Right hindlimb (tissue), 1 donor: ENCODE data around the gene TMEM247.
"Not testable (repeated sequence)": the region's sequence is repeated elsewhere in the genome, so short reads cannot be mapped to it uniquely, and the experiment has no call there.

Experiments used
- DNase-seq: peaks from one replicate; pipeline ENCODE4 v3.0.0-alpha.2; 2018

TMEM247 gene

GRCh38 chr2:46517485-46517884 lies 38.1 kb downstream of the TMEM247 start:
- no peak for DNase-seq

- peak; percentile 62 for DNase-seq
Observed at GRCh38 chr2:46518861-46519260, 39.5 kb downstream of the TMEM247 start.

GRCh38 chr2:46519265-46519664 lies 39.9 kb downstream of the TMEM247 start:
- DNase-seq = no peak

- peak; percentile 63 for DNase-seq
Observed at GRCh38 chr2:46520130-46520711, 40.9 kb downstream of the TMEM247 start.

- DNase-seq = peak; percentile 82
Observed at GRCh38 chr2:46521215-46521683, 41.9 kb downstream of the TMEM247 start.

- not testable (repeated sequence) for DNase-seq
Observed at GRCh38 chr2:46522385-46522784, 43.0 kb downstream of the TMEM247 start.

GRCh38 chr2:46525522-46526155 lies 46.3 kb downstream of the TMEM247 start:
- no peak for DNase-seq

- no peak for DNase-seq
Observed at GRCh38 chr2:46528880-46529279, 49.5 kb downstream of the TMEM247 start.

- DNase-seq = no peak
Observed at GRCh38 chr2:46530639-46531038, 51.3 kb downstream of the TMEM247 start.

GRCh38 chr2:46531863-46532262 lies 52.5 kb downstream of the TMEM247 start:
- DNase-seq = no peak
